PC-3 (cell line): Measurements from ENCODE around the gene NACAD. TPM values are rescaled to one million over a fixed set of nuclear protein-coding genes. Genes with fewer than 3 reads are reported as not detected.

Experiments used
- ATAC-seq: fragments of 200-7000 bp; cut with Tn5 transposase; 2 replicates; pipeline ENCODE4 v1.9.1; 2020; ENCODE audit warnings: mild to moderate bottlenecking, moderate library complexity
- BruUV-seq: library from RNA; stranded (reverse); fragments of 400-500 nt; replicated peaks from 2 replicates; lab custom pipeline; 2021; lab: Mats Ljungman, UMichigan
- CTCF ChIA-PET: fragments of 300-600 bp; sonication (Branson Sonifier 250); formaldehyde crosslinking; loops from one replicate; lab custom pipeline; 2022; ENCODE audit warnings: antibody characterized with exemption; lab: Charles Lee
- POLR2A ChIA-PET: fragments of 300-600 bp; sonication (Branson Sonifier 250); formaldehyde crosslinking; loops from one replicate; lab custom pipeline; 2022; ENCODE audit warnings: antibody characterized with exemption; ENCODE audit not compliant: unreplicated experiment; lab: Charles Lee
- DNase-seq: peaks from one replicate; pipeline ENCODE4 v3.0.0-alpha.2; 2015
- H2AFZ ChIP-seq: fragments of 300-600 bp; sonication (generic); 2 replicates; pipeline ENCODE4 v1.6.0; 2016; ENCODE audit warnings: antibody characterized with exemption, low read length
- H3F3A ChIP-seq: fragments of 300-600 bp; sonication (generic); one replicate; pipeline ENCODE4 v1.6.0; 2017; ENCODE audit warnings: antibody characterized with exemption, low read length, control low read depth, mild to moderate bottlenecking; ENCODE audit not compliant: unreplicated experiment
- H3K27ac ChIP-seq: fragments of 300-600 bp; sonication (generic); 2 replicates; pipeline ENCODE4 v1.5.1; 2016; ENCODE audit warnings: mild to moderate bottlenecking, low read length
- H3K27me3 ChIP-seq: fragments of 300-600 bp; sonication (generic); 2 replicates; pipeline ENCODE4 v1.6.1; 2016; ENCODE audit warnings: low read length, mixed read lengths
- H3K36me3 ChIP-seq: fragments of 300-600 bp; sonication (generic); 2 replicates; pipeline ENCODE4 v1.6.1; 2016; ENCODE audit warnings: low read depth, mixed run types, low read length, mixed read lengths
- H3K4me1 ChIP-seq: fragments of 300-600 bp; sonication (generic); 2 replicates; pipeline ENCODE4 v1.5.1; 2016; ENCODE audit warnings: low read length; ENCODE audit not compliant: insufficient read depth
- H3K4me2 ChIP-seq: fragments of 300-600 bp; sonication (generic); 2 replicates; pipeline ENCODE4 v1.6.0; 2016; ENCODE audit warnings: low read length
- H3K4me3 ChIP-seq: fragments of 300-600 bp; sonication (generic); 2 replicates; pipeline ENCODE4 v1.5.1; 2016; ENCODE audit warnings: mild to moderate bottlenecking, low read length, mixed read lengths
- H3K79me2 ChIP-seq: fragments of 300-600 bp; sonication (generic); 2 replicates; pipeline ENCODE4 v1.6.1; 2017; ENCODE audit warnings: low read length, mixed read lengths
- H3K9ac ChIP-seq: fragments of 300-600 bp; sonication (generic); 2 replicates; pipeline ENCODE4 v1.6.0; 2016; ENCODE audit warnings: mild to moderate bottlenecking, low read length
- H3K9me2 ChIP-seq: fragments of 300-600 bp; sonication (generic); replicated peaks from 2 replicates; pipeline ENCODE4 v1.6.1; 2016; ENCODE audit warnings: mixed run types, low read length, mixed read lengths
- H3K9me3 ChIP-seq: fragments of 300-600 bp; sonication (generic); 2 replicates; pipeline ENCODE4 v1.6.1; 2016; ENCODE audit warnings: low read length, mixed read lengths
- H4K20me1 ChIP-seq: fragments of 300-600 bp; sonication (generic); 2 replicates; pipeline ENCODE4 v1.6.1; 2016; ENCODE audit warnings: low read length, mixed read lengths
- EZH2 ChIP-seq: fragments of 300-600 bp; sonication (generic); IDR thresholded peaks from one replicate; pipeline ENCODE4 v1.6.1; 2017; ENCODE audit warnings: antibody characterized with exemption, mild to moderate bottlenecking, low read length; ENCODE audit not compliant: unreplicated experiment
- EZH2phosphoT487 ChIP-seq: fragments of 300-600 bp; sonication (generic); IDR thresholded peaks from 2 replicates; pipeline ENCODE4 v1.6.1; 2018; ENCODE audit warnings: mild to moderate bottlenecking, antibody characterized with exemption, low read length, borderline replicate concordance
- intact Hi-C: fragments of 100-400 bp; cut with micrococcal nuclease; formaldehyde crosslinking; loops from 2 replicates; pipeline ENCODE4 v1.9.0; 2023
- total RNA-seq: library from RNA; depleted of rRNA; stranded (reverse); fragments of >200 nt; gene quantifications from 2 replicates; pipeline ENCODE4 v1.2.3, GENCODE V29; 2014
- TF ChIP-seq, protein P1 (sequence below): fragments of 300-600 bp; sonication (generic); conservative IDR thresholded peaks from 2 replicates; pipeline ENCODE4 v1.5.1; 2017; ENCODE audit warnings: antibody characterized with exemption, low read depth, mild to moderate bottlenecking, low read length

NACAD gene
- total RNA-seq, 1 experiment from 2014 or later = 0.26 TPM

DNA sequence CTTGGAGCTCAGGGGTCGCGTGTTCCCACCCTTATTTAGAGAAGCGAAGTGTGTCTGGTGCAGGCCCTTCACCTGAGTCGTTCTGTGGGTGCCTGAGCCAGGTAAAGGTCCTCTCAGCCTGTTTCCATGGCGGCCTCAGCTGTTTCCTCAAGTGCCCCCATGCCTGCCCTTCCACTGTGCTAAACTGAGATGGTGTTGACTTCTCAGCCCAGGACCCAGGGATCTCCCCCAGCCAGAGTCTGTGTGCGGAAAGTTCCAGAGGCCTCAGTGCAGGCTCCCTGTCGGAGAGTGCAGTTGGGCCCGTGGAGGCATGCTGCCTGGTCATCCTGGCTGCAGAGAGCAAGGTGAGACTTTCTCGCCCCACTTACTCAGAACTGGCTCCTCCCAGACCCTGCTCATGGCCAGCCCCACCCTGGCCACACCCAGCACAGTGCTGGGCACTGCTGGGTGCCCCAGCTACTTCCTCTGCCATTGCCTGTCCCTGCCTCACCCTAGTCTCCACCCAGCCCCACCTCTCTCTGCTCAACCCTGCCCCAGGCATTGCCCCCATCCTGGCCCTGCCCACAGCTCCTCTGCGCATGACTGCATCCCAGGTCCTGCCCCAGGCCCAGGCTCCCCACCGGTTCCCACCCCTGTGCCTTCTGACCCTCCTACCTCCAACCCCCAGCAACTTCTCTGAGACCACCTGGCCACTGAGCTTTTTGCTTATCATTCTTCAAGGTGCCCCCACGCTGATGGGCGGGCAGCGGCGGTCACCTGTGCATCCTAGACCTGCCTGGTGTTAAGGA is 20.3 kb downstream of the NACAD start:
- no peak overlapping the region for H3K9ac ChIP-seq
- CTCF ChIA-PET = no interaction called here

DNA sequence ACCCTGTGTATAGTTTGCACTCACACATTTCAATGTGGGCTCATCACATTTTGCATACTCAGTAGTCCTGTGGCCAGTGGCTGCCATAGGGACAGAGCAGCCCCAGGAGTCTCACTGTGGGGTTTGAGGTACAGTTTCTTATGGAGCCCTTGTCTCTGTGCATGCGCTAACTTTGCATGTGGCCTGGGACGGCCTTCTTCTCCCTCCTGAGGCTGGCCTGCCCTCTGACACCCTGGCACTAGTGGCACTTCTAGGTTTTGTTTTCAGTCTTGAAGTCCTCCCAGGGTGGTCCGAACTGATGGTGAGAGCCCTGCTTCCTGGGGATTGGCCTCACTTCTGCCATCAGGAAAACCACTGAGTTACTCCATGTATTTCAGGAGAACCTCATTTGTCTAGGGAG is 21.2 kb downstream of the NACAD start:
- Histone ChIP-seq H3K4me2 (no peak overlapping the region), H3K9ac (no peak overlapping the region), H3K4me1 (no peaks in the 10 kb centered on the region), H3K27ac (no peak overlapping the region), H4K20me1 (no peaks in the 10 kb centered on the region), H3K79me2 (no peaks in the 10 kb centered on the region), H3K27me3 (no peaks in the 10 kb centered on the region), H3K9me3 (no peaks in the 10 kb centered on the region), H3K9me2 (no peaks in the 10 kb centered on the region), H2AFZ (no peak overlapping the region), H3K36me3 (peaks cover 3% of the 10 kb centered on the region; the same call in 1 of the 2 replicates), H3K4me3 (no peak overlapping the region), H3F3A (no peaks in the 10 kb centered on the region)
- ATAC-seq = no peak
- ChIA-PET POLR2A (no interaction called here), CTCF (no interaction called here)
- intact Hi-C loops = no loop called here
- no peak for DNase-seq
- TF ChIP-seq, protein P1, sequence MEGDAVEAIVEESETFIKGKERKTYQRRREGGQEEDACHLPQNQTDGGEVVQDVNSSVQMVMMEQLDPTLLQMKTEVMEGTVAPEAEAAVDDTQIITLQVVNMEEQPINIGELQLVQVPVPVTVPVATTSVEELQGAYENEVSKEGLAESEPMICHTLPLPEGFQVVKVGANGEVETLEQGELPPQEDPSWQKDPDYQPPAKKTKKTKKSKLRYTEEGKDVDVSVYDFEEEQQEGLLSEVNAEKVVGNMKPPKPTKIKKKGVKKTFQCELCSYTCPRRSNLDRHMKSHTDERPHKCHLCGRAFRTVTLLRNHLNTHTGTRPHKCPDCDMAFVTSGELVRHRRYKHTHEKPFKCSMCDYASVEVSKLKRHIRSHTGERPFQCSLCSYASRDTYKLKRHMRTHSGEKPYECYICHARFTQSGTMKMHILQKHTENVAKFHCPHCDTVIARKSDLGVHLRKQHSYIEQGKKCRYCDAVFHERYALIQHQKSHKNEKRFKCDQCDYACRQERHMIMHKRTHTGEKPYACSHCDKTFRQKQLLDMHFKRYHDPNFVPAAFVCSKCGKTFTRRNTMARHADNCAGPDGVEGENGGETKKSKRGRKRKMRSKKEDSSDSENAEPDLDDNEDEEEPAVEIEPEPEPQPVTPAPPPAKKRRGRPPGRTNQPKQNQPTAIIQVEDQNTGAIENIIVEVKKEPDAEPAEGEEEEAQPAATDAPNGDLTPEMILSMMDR = no peak
- TF ChIP-seq EZH2 = no peak
- TF ChIP-seq EZH2phosphoT487 = no peak
- BruUV-seq = no TSS peak

More for the DNA sequence above, 20.3 kb downstream of the NACAD start:
- no peak for DNase-seq
- H3K9me3 ChIP-seq = no peaks in the 10 kb centered on the region
- BruUV-seq = no TSS peak
- H3K27ac ChIP-seq = no peak overlapping the region
- no peaks in the 10 kb centered on the region for H3K27me3 ChIP-seq
- H3K4me1 ChIP-seq = no peaks in the 10 kb centered on the region
- ATAC-seq = no peak
- no peak overlapping the region for H2AFZ ChIP-seq
- H3K36me3 ChIP-seq = peaks cover 3% of the 10 kb centered on the region; the same call in 1 of the 2 replicates
- no peaks in the 10 kb centered on the region for H3K79me2 ChIP-seq
- no peaks in the 10 kb centered on the region for H3K9me2 ChIP-seq
- H3F3A ChIP-seq = no peaks in the 10 kb centered on the region
- H4K20me1 ChIP-seq = no peaks in the 10 kb centered on the region
- no peak overlapping the region for H3K4me2 ChIP-seq
- POLR2A ChIA-PET = no interaction called here
- intact Hi-C loops = no loop called here
- no peak overlapping the region for H3K4me3 ChIP-seq
- TF ChIP-seq, protein P1 = no peak
- TF ChIP-seq EZH2phosphoT487 (no peak), EZH2 (no peak)

DNA sequence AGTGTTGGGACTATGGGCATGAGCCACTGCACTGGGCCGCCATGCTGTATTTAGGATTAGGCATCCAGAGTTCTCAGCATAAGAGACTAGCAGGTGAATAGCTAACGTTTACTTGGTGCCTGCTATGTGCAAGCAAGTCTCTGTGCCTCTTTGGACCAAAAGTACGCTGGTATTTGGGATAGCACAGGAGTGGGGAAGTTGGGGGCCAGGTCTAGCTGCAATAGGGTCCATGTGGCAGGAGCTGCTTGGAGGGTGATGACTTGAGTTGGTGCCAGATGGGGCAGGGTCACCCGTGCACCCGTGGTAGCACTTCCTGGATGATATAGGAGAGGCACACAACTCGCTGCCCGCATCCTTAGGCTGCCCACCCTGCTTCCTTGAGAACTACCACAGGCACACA is 22.4 kb downstream of the NACAD start:
- intact Hi-C loops = no loop called here
- Histone ChIP-seq H4K20me1 (no peaks in the 10 kb centered on the region), H3K4me1 (no peaks in the 10 kb centered on the region), H3K9me3 (no peaks in the 10 kb centered on the region), H3K9me2 (no peaks in the 10 kb centered on the region), H3K79me2 (no peaks in the 10 kb centered on the region), H3K4me3 (no peak overlapping the region), H3K27ac (no peak overlapping the region), H3K9ac (no peak overlapping the region), H3F3A (no peaks in the 10 kb centered on the region), H3K4me2 (no peak overlapping the region), H2AFZ (no peak overlapping the region), H3K36me3 (no peaks in the 10 kb centered on the region; the same call in 1 of the 2 replicates), H3K27me3 (no peaks in the 10 kb centered on the region)
- TF ChIP-seq EZH2 = no peak
- TF ChIP-seq EZH2phosphoT487 = no peak
- TF ChIP-seq, protein P1 = no peak
- ATAC-seq (no peak), DNase-seq (no peak)
- CTCF ChIA-PET = no interaction called here
- POLR2A ChIA-PET = no interaction called here
- no TSS peak for BruUV-seq
